H9 (cell line): ENCODE results near the gene DNAJC1. TPM values are rescaled to one million over a fixed set of nuclear protein-coding genes. Genes with fewer than 3 reads are reported as not detected.

Experiments
- DNase-seq: peaks from one replicate; pipeline ENCODE4 v3.0.0-alpha.2; 2017
- H2AFZ ChIP-seq: one replicate; pipeline ENCODE4 v1.6.1; 2013; ENCODE audit warnings: mild to moderate bottlenecking, low read length, control low read depth, moderate library complexity
- H2AK5ac ChIP-seq: 2 replicates; pipeline ENCODE4 v1.6.1; 2013; ENCODE audit warnings: low read length, control low read depth, mixed read lengths; ENCODE audit not compliant: insufficient read length
- H2BK120ac ChIP-seq: one replicate; pipeline ENCODE4 v1.6.1; 2013; ENCODE audit warnings: low read depth, mild to moderate bottlenecking, low read length, control low read depth, inconsistent platforms; ENCODE audit not compliant: poor library complexity, severe bottlenecking
- H2BK12ac ChIP-seq: 2 replicates; pipeline ENCODE4 v1.6.1; 2013; ENCODE audit warnings: low read length, control low read depth, mixed read lengths, low read depth; ENCODE audit not compliant: insufficient read length
- H2BK15ac ChIP-seq: 2 replicates; pipeline ENCODE4 v1.6.1; 2013; ENCODE audit warnings: low read depth, low read length, control low read depth
- H2BK20ac ChIP-seq: one replicate; pipeline ENCODE4 v1.6.1; 2013; ENCODE audit warnings: low read depth, mild to moderate bottlenecking, low read length, control low read depth, inconsistent platforms; ENCODE audit not compliant: poor library complexity, severe bottlenecking
- H2BK5ac ChIP-seq: 2 replicates; pipeline ENCODE4 v1.6.1; 2013; ENCODE audit warnings: low read length, control low read depth, mixed read lengths; ENCODE audit not compliant: insufficient read length
- H3K14ac ChIP-seq: 2 replicates; pipeline ENCODE4 v1.6.1; 2013; ENCODE audit warnings: low read length, control low read depth; ENCODE audit not compliant: insufficient read depth
- H3K18ac ChIP-seq: 2 replicates; pipeline ENCODE4 v1.6.1; 2013; ENCODE audit warnings: low read depth, mild to moderate bottlenecking, mixed read lengths, low read length, control low read depth; ENCODE audit not compliant: insufficient read length
- H3K23ac ChIP-seq: 2 replicates; pipeline ENCODE4 v1.6.1; 2013; ENCODE audit warnings: low read length, control low read depth, mixed read lengths, low read depth; ENCODE audit not compliant: insufficient read length
- H3K23me2 ChIP-seq: 2 replicates; pipeline ENCODE4 v1.6.1; 2013; ENCODE audit warnings: low read depth, mild to moderate bottlenecking, mixed read lengths, low read length, control low read depth; ENCODE audit not compliant: insufficient read length, poor library complexity, severe bottlenecking
- H3K27ac ChIP-seq: 2 replicates; pipeline ENCODE4 v1.5.1; 2013; ENCODE audit warnings: low read length, control low read depth, mixed read lengths, low read depth; ENCODE audit not compliant: insufficient read length
- H3K27me3 ChIP-seq: 2 replicates; pipeline ENCODE4 v1.6.1; 2013; ENCODE audit warnings: low read length, control low read depth, inconsistent platforms; ENCODE audit not compliant: insufficient read depth
- H3K4ac ChIP-seq: 2 replicates; pipeline ENCODE4 v1.6.1; 2013; ENCODE audit warnings: low read depth, mild to moderate bottlenecking, control low read depth, inconsistent platforms, low read length, moderate library complexity
- H3K4me1 ChIP-seq: 2 replicates; pipeline ENCODE4 v1.6.1; 2013; ENCODE audit warnings: low read length, control low read depth, inconsistent platforms; ENCODE audit not compliant: insufficient read depth
- H3K4me2 ChIP-seq: 2 replicates; pipeline ENCODE4 v1.6.1; 2013; ENCODE audit warnings: low read length, control low read depth, mixed read lengths; ENCODE audit not compliant: insufficient read length, insufficient read depth
- H3K56ac ChIP-seq: 2 replicates; pipeline ENCODE4 v1.6.1; 2013; ENCODE audit warnings: low read depth, mild to moderate bottlenecking, mixed read lengths, low read length, control low read depth; ENCODE audit not compliant: insufficient read length
- H3K79me1 ChIP-seq: 2 replicates; pipeline ENCODE4 v1.6.1; 2013; ENCODE audit warnings: low read depth, mild to moderate bottlenecking, moderate library complexity, low read length, control low read depth, inconsistent platforms; ENCODE audit not compliant: insufficient read depth, poor library complexity, severe bottlenecking
- H3K79me2 ChIP-seq: 2 replicates; pipeline ENCODE4 v1.6.1; 2013; ENCODE audit warnings: low read length, control low read depth, inconsistent platforms; ENCODE audit not compliant: insufficient read depth
- H3K9ac ChIP-seq: 2 replicates; pipeline ENCODE4 v1.6.1; 2013; ENCODE audit warnings: low read length, control low read depth, mixed read lengths; ENCODE audit not compliant: insufficient read length; ENCODE audit errors: extremely low read depth
- H3K9me3 ChIP-seq: one replicate; pipeline ENCODE4 v1.6.1; 2013; ENCODE audit warnings: low read depth, low read length, inconsistent platforms; ENCODE audit not compliant: control insufficient read depth
- H3T11ph ChIP-seq: one replicate; pipeline ENCODE4 v1.6.1; 2013; ENCODE audit warnings: mild to moderate bottlenecking, low read length, control low read depth, inconsistent platforms
- H4K20me1 ChIP-seq: one replicate; pipeline ENCODE4 v1.6.1; 2013; ENCODE audit not compliant: control insufficient read depth, insufficient read length, insufficient read depth
- H4K5ac ChIP-seq: 2 replicates; pipeline ENCODE4 v1.6.1; 2013; ENCODE audit warnings: low read depth, mild to moderate bottlenecking, mixed read lengths, low read length, control low read depth; ENCODE audit not compliant: insufficient read length
- H4K8ac ChIP-seq: replicated peaks from 2 replicates; pipeline ENCODE4 v1.6.1; 2013; ENCODE audit warnings: low read length, control low read depth, mixed read lengths, low read depth; ENCODE audit not compliant: insufficient read length
- H4K91ac ChIP-seq: 2 replicates; pipeline ENCODE4 v1.6.1; 2013; ENCODE audit warnings: low read depth, mild to moderate bottlenecking, moderate library complexity, mixed read lengths, low read length, control low read depth; ENCODE audit not compliant: insufficient read length
- H3K27ac Mint-ChIP-seq, 3 experiments: 2 replicates in 2 of 3; 3 replicates in 1 of 3; pipeline ENCODE4 v1.8.0; 2020 to 2021; ENCODE audit warnings: mixed read lengths in 3 of 3, mild to moderate bottlenecking in 1 of 3, moderate library complexity in 1 of 3
- H3K27me3 Mint-ChIP-seq: 2 replicates; pipeline ENCODE4 v1.8.0; 2021; ENCODE audit warnings: low read depth, mild to moderate bottlenecking, moderate library complexity, mixed read lengths
- H3K36me3 Mint-ChIP-seq, 3 experiments: 2 replicates in 2 of 3; 3 replicates in 1 of 3; pipeline ENCODE4 v1.8.0; 2020 to 2021; ENCODE audit warnings: low read depth in 3 of 3, mixed read lengths in 3 of 3; ENCODE audit not compliant: insufficient read depth in 1 of 3
- H3K4me1 Mint-ChIP-seq, 2 experiments: 2 replicates each; pipeline ENCODE4 v1.8.0; 2020; ENCODE audit warnings: mixed read lengths in 2 of 2
- H3K4me3 Mint-ChIP-seq, 2 experiments: 2 replicates in 1 of 2; 3 replicates in 1 of 2; pipeline ENCODE4 v1.8.0; 2020 to 2021; ENCODE audit warnings: mild to moderate bottlenecking in 2 of 2, mixed read lengths in 2 of 2, moderate library complexity in 1 of 2
- H3K9me3 Mint-ChIP-seq, 2 experiments: 2 replicates in 1 of 2; 3 replicates in 1 of 2; pipeline ENCODE4 v1.8.0; 2020; ENCODE audit warnings: mild to moderate bottlenecking in 2 of 2, mixed read lengths in 2 of 2, moderate library complexity in 1 of 2
- total RNA-seq: library from RNA; stranded (reverse); gene quantifications from 2 replicates; pipeline ENCODE4 v1.2.1, GENCODE V29; 2021
- TF ChIP-seq, protein P1 (sequence below): fragments of 200-600 bp; sonication (generic); conservative IDR thresholded peaks from 3 replicates; pipeline ENCODE4 v1.8.0; 2021; ENCODE audit warnings: antibody characterized with exemption, mild to moderate bottlenecking

Gene DNAJC1
- total RNA-seq, 1 experiment from 2014 or later = 11.2 TPM

DNA sequence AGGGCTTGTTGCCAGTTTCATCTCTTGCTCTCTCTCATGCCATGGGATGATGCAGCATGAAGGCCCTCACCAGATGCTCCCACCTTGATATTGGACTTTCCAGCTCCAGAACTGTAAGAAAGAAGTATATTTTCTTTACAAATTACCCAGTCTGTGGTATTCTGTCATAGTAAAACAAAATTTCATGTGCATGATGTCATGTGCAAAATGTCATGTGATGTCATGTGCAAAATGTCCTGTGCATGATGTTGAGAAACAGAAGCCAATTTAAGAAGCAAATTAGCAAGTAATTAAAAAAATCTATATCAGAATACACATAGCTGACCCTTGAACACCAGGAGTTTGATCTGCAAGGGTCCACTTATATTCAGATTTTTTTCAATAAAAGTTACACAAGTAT is 56.6 kb downstream of the DNAJC1 start:
- Histone ChIP-seq H3K27me3 (no peaks in the 10 kb centered on the region), H2AFZ (no peak overlapping the region), H4K20me1 (no peaks in the 10 kb centered on the region), H3K18ac (no peak overlapping the region), H2AK5ac (no peak overlapping the region), H2BK20ac (no peak overlapping the region), H3K79me1 (no peaks in the 10 kb centered on the region), H2BK5ac (no peak overlapping the region), H2BK15ac (no peak overlapping the region), H4K91ac (no peak overlapping the region), H3K9me3 (no peaks in the 10 kb centered on the region), H3K4me1 (no peaks in the 10 kb centered on the region), H3K4me2 (no peak overlapping the region), H3K4ac (no peak overlapping the region), H3K14ac (no peak overlapping the region), H3K9ac (no peak overlapping the region), H3K23me2 (no peaks in the 10 kb centered on the region), H2BK120ac (no peak overlapping the region), H3K79me2 (no peaks in the 10 kb centered on the region), H3K27ac (no peak overlapping the region), H3T11ph (no peak overlapping the region), H3K23ac (no peak overlapping the region), H4K8ac (no peak overlapping the region), H2BK12ac (no peak overlapping the region), H3K56ac (no peak overlapping the region), H4K5ac (no peak overlapping the region)
- H3K4me1 Mint-ChIP-seq = no peaks in the 10 kb centered on the region
- TF ChIP-seq, protein P1, sequence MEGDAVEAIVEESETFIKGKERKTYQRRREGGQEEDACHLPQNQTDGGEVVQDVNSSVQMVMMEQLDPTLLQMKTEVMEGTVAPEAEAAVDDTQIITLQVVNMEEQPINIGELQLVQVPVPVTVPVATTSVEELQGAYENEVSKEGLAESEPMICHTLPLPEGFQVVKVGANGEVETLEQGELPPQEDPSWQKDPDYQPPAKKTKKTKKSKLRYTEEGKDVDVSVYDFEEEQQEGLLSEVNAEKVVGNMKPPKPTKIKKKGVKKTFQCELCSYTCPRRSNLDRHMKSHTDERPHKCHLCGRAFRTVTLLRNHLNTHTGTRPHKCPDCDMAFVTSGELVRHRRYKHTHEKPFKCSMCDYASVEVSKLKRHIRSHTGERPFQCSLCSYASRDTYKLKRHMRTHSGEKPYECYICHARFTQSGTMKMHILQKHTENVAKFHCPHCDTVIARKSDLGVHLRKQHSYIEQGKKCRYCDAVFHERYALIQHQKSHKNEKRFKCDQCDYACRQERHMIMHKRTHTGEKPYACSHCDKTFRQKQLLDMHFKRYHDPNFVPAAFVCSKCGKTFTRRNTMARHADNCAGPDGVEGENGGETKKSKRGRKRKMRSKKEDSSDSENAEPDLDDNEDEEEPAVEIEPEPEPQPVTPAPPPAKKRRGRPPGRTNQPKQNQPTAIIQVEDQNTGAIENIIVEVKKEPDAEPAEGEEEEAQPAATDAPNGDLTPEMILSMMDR = no peak
- H3K4me3 Mint-ChIP-seq = no peak overlapping the region
- no peak overlapping the region for H3K27ac Mint-ChIP-seq
- H3K36me3 Mint-ChIP-seq = no peaks in the 10 kb centered on the region
- no peaks in the 10 kb centered on the region for H3K9me3 Mint-ChIP-seq
- no peaks in the 10 kb centered on the region for H3K27me3 Mint-ChIP-seq
- DNase-seq = no peak
